Activated CD8-positive, alpha-beta T cell treated with anti-CD3 and anti-CD28 coated beads for 36 hours (primary cell): ENCODE measurements around the gene TNIK. TPM values are rescaled to one million over a fixed set of nuclear protein-coding genes. Genes with fewer than 3 reads are reported as not detected.
A peak's percentile ranks its signal among the peaks of the same experiment; 100 is the strongest.

ENCODE experiments used
- ATAC-seq: fragments of 200-7000 bp; cut with Tn5 transposase; one replicate; pipeline ENCODE4 v1.10.0; 2021; ENCODE audit warnings: mild to moderate bottlenecking, moderate library complexity
- CTCF ChIA-PET: fragments of 350-600 bp; sonication (Branson Sonifier 250); formaldehyde crosslinking; loops from one replicate; lab custom pipeline; 2021; ENCODE audit warnings: antibody characterized with exemption; lab: Charles Lee
- POLR2A ChIA-PET: fragments of 350-600 bp; sonication (Branson Sonifier 250); formaldehyde crosslinking; loops from one replicate; lab custom pipeline; 2021; ENCODE audit warnings: antibody characterized with exemption; lab: Charles Lee
- DNase-seq: peaks from one replicate; pipeline ENCODE4 v3.0.0-alpha.2; 2020
- H3K27ac Mint-ChIP-seq: one replicate; pipeline ENCODE4 v1.8.0; 2021; ENCODE audit warnings: mild to moderate bottlenecking, mixed read lengths
- H3K27me3 Mint-ChIP-seq: one replicate; pipeline ENCODE4 v1.8.0; 2021; ENCODE audit warnings: mixed read lengths
- H3K36me3 Mint-ChIP-seq: one replicate; pipeline ENCODE4 v1.8.0; 2021; ENCODE audit warnings: low read depth, mixed read lengths
- H3K4me1 Mint-ChIP-seq: one replicate; pipeline ENCODE4 v1.8.0; 2021; ENCODE audit warnings: low read depth, mixed read lengths
- H3K4me3 Mint-ChIP-seq: one replicate; pipeline ENCODE4 v1.8.0; 2021; ENCODE audit warnings: mild to moderate bottlenecking, moderate library complexity, mixed read lengths
- H3K9me3 Mint-ChIP-seq: one replicate; pipeline ENCODE4 v1.8.0; 2021; ENCODE audit warnings: mixed read lengths
- CTCF ChIP-seq: fragments of 200-600 bp; IDR thresholded peaks from one replicate; pipeline ENCODE4 v1.8.0; 2022; ENCODE audit warnings: antibody characterized with exemption, mild to moderate bottlenecking
- intact Hi-C: fragments of 100-400 bp; cut with micrococcal nuclease; formaldehyde crosslinking; loops from one replicate; pipeline ENCODE4 v1.10.0; 2022
- total RNA-seq, 2 experiments: library from RNA; stranded (reverse); gene quantifications; one replicate each; pipeline ENCODE4 v1.2.3, GENCODE V29; 2021

The TNIK gene
- total RNA-seq, 2 experiments from 2014 or later = 25.1 to 28.8 TPM

GRCh38 chr3:171240504-171240835 lies 219.7 kb downstream of the TNIK start:
- intact Hi-C loops = no loop called here
- no peak for TF ChIP-seq CTCF
- H3K27ac Mint-ChIP-seq = no peak overlapping the region
- peaks cover 1% of the 10 kb centered on the region for H3K9me3 Mint-ChIP-seq
- H3K4me3 Mint-ChIP-seq = no peak overlapping the region
- no peaks in the 10 kb centered on the region for H3K27me3 Mint-ChIP-seq
- CTCF ChIA-PET = no interaction called here
- DNase-seq (no peak), ATAC-seq (no peak)
- H3K4me1 Mint-ChIP-seq = peaks cover 21% of the 10 kb centered on the region
- POLR2A ChIA-PET = no interaction called here
- H3K36me3 Mint-ChIP-seq = no peaks in the 10 kb centered on the region

GRCh38 chr3:171239757-171240503 lies 220.3 kb downstream of the TNIK start:
- H3K4me1 Mint-ChIP-seq = peaks cover 24% of the 10 kb centered on the region
- POLR2A ChIA-PET = no interaction called here
- no peak for ATAC-seq
- no peak for DNase-seq
- CTCF ChIA-PET = interaction anchor here (0.7 kb wide), 1 partner anchor 8 kb away, joined by 3 read pairs; no protein-coding TSS in a partner anchor
- no peak for TF ChIP-seq CTCF
- H3K4me3 Mint-ChIP-seq = no peak overlapping the region
- H3K36me3 Mint-ChIP-seq = no peaks in the 10 kb centered on the region
- H3K9me3 Mint-ChIP-seq = peaks cover 1% of the 10 kb centered on the region
- intact Hi-C loops = no loop called here
- H3K27ac Mint-ChIP-seq = no peak overlapping the region
- no peaks in the 10 kb centered on the region for H3K27me3 Mint-ChIP-seq

- Mint-ChIP-seq H3K27ac (no peak overlapping the region), H3K4me1 (peaks cover 42% of the 10 kb centered on the region), H3K36me3 (peaks cover 14% of the 10 kb centered on the region), H3K4me3 (no peak overlapping the region), H3K9me3 (peaks cover 3% of the 10 kb centered on the region), H3K27me3 (no peaks in the 10 kb centered on the region)
- CTCF ChIA-PET = interaction anchor here (1.2 to 1.3 kb wide), 2 partner anchors 9 to 94 kb away, joined by 3 to 4 read pairs; no protein-coding TSS in a partner anchor
- no peak for ATAC-seq
- intact Hi-C loops = no loop called here
- TF ChIP-seq CTCF = no peak
- DNase-seq = no peak
- POLR2A ChIA-PET = no interaction called here
Observed at GRCh38 chr3:171237009-171237385, 223.2 kb downstream of the TNIK start.

- Mint-ChIP-seq H3K27me3 (no peaks in the 10 kb centered on the region), H3K4me1 (peaks cover 43% of the 10 kb centered on the region), H3K4me3 (no peak overlapping the region), H3K27ac (peak overlapping the region; percentile 46), H3K9me3 (peaks cover 3% of the 10 kb centered on the region), H3K36me3 (peaks cover 14% of the 10 kb centered on the region)
- ChIA-PET POLR2A (no interaction called here), CTCF (interaction anchor here (1.2 to 1.3 kb wide), 2 partner anchors 10 to 95 kb away, joined by 3 to 4 read pairs; no protein-coding TSS in a partner anchor)
- ATAC-seq (no peak), DNase-seq (no peak)
- TF ChIP-seq CTCF = no peak
- intact Hi-C loops = no loop called here
Observed at GRCh38 chr3:171236265-171237008, 223.8 kb downstream of the TNIK start.
